K562 (cell line): ENCODE results near the gene MYO1A. TPM values are rescaled to one million over a fixed set of nuclear protein-coding genes. Genes with fewer than 3 reads are reported as not detected.

Source experiments
- COPS2 ChIP-seq: fragments of 450-650 bp; conservative IDR thresholded peaks from 2 replicates; pipeline ENCODE4 v1.6.1; 2016; ENCODE audit warnings: mild to moderate bottlenecking, moderate library complexity
- CTBP1 ChIP-seq: fragments of 450-650 bp; IDR thresholded peaks from 2 replicates; pipeline ENCODE4 v1.6.1; 2016; ENCODE audit warnings: borderline replicate concordance
- EHMT2 ChIP-seq: fragments of 450-650 bp; IDR thresholded peaks from 2 replicates; pipeline ENCODE4 v1.6.1; 2018; ENCODE audit warnings: antibody characterized with exemption
- ELF1 ChIP-seq: fragments of 200-800 bp; sonication (Bioruptor generic); IDR thresholded peaks from 2 replicates; pipeline ENCODE4 v1.6.1; 2016; ENCODE audit warnings: missing genetic modification characterization, missing compliant biosample characterization
- ELK3 ChIP-seq: fragments of 450-650 bp; formaldehyde crosslinking; IDR thresholded peaks from 2 replicates; pipeline ENCODE4 v1.4.0; 2020; ENCODE audit warnings: mild to moderate bottlenecking
- FOXM1 ChIP-seq, 2 experiments: fragments of 450-650 bp in 1 of 2; sonication (generic) in 1 of 2; formaldehyde crosslinking in 1 of 2; IDR thresholded peaks; 2 replicates each; pipeline versions ENCODE4 v1.6.1 to v1.9.0; 2017 to 2022; ENCODE audit warnings: low read depth in 2 of 2, mild to moderate bottlenecking in 2 of 2, missing genetic modification reagents in 1 of 2, moderate library complexity in 1 of 2
- JUND ChIP-seq, 2 experiments: IDR thresholded peaks; 2 replicates in 1 of 2; 3 replicates in 1 of 2; pipeline ENCODE4 v1.6.1; 2011; ENCODE audit warnings: borderline replicate concordance in 2 of 2, low read depth in 2 of 2, low read length in 2 of 2, improper control_type of control experiment in 1 of 2, missing biosample characterization in 1 of 2, missing genetic modification characterization in 1 of 2, missing genetic modification reagents in 1 of 2
- KDM2B ChIP-seq: fragments of 250-450 bp; sonication (Bioruptor Pico); IDR thresholded peaks from 2 replicates; pipeline ENCODE4 v1.8.0; 2021; ENCODE audit warnings: mild to moderate bottlenecking, moderate library complexity
- MTA2 ChIP-seq: fragments of 450-650 bp; IDR thresholded peaks from 2 replicates; pipeline ENCODE4 v1.6.1; 2016; ENCODE audit warnings: low read depth
- MYNN ChIP-seq, 2 experiments: sonication (generic); formaldehyde crosslinking in 1 of 2; IDR thresholded peaks; 2 replicates each; pipeline versions ENCODE4 v1.5.0 to v1.6.1; 2016 to 2020; ENCODE audit warnings: antibody characterized with exemption in 1 of 2, missing genetic modification reagents in 1 of 2
- POLR2AphosphoS2 ChIP-seq: IDR thresholded peaks from 2 replicates; pipeline ENCODE4 v1.6.1; 2012; ENCODE audit warnings: low read length, improper control_type of control experiment
- SIN3A ChIP-seq, 2 experiments: fragments of 150-350 bp in 1 of 2; IDR thresholded peaks; 2 replicates each; pipeline ENCODE4 v1.6.1; 2011 to 2016; ENCODE audit warnings: borderline replicate concordance in 2 of 2, low read depth in 2 of 2, low read length in 2 of 2, mild to moderate bottlenecking in 2 of 2, moderate library complexity in 2 of 2; ENCODE audit not compliant: control insufficient read depth in 1 of 2
- SRSF3 ChIP-seq: fragments of 200-400 bp; formaldehyde crosslinking; IDR thresholded peaks from 2 replicates; pipeline ENCODE4 v1.6.1; 2016; ENCODE audit warnings: mild to moderate bottlenecking, low read length, moderate library complexity; ENCODE audit not compliant: insufficient read depth
- SRSF9 ChIP-seq: fragments of 200-400 bp; formaldehyde crosslinking; IDR thresholded peaks from 2 replicates; pipeline ENCODE4 v1.6.1; 2017; ENCODE audit warnings: low read depth, low read length, borderline replicate concordance
- TBL1XR1 ChIP-seq, 2 experiments: IDR thresholded peaks; 2 replicates each; pipeline ENCODE4 v1.6.1; 2012; ENCODE audit warnings: improper control_type of control experiment in 2 of 2, low read length in 2 of 2, mild to moderate bottlenecking in 1 of 2
- TEAD4 ChIP-seq, 2 experiments: sonication (generic) in 1 of 2; formaldehyde crosslinking in 1 of 2; IDR thresholded peaks; 2 replicates each; pipeline versions ENCODE4 v1.6.1 to v1.8.0; 2012 to 2022; ENCODE audit warnings: borderline replicate concordance in 1 of 2, inconsistent platforms in 1 of 2, low read length in 1 of 2, mild to moderate bottlenecking in 1 of 2, missing genetic modification reagents in 1 of 2
- TOE1 ChIP-seq, 2 experiments: fragments of 450-650 bp in 1 of 2; sonication (generic) in 1 of 2; formaldehyde crosslinking in 1 of 2; IDR thresholded peaks; 2 replicates each; pipeline versions ENCODE4 v1.7.1 to v1.8.0; 2016 to 2022; ENCODE audit warnings: borderline replicate concordance in 2 of 2, mild to moderate bottlenecking in 2 of 2, antibody characterized with exemption in 1 of 2, inconsistent platforms in 1 of 2, low read depth in 1 of 2, missing genetic modification reagents in 1 of 2, moderate library complexity in 1 of 2
- ZBTB12 ChIP-seq: fragments of 250-450 bp; sonication (Bioruptor Pico); IDR thresholded peaks from 2 replicates; pipeline ENCODE4 v1.4.0; 2020
- ZNF311 ChIP-seq: fragments of 250-450 bp; sonication (Bioruptor Pico); IDR thresholded peaks from 2 replicates; pipeline ENCODE4 v1.4.0; 2020; ENCODE audit warnings: mild to moderate bottlenecking, moderate library complexity
- polyA plus RNA-seq, 8 experiments: library from polyadenylated mRNA; depleted of rRNA in 4 of 8; stranded (reverse) in 5 of 8; unstranded in 3 of 8; fragments of >200 nt; fragmentation: Nextera tagmentation in 2 of 8; fragmentation: Illumina TruSeq in 1 of 8; extraction: Ambion mirVana in 2 of 8; extraction: Trizol in 1 of 8; gene quantifications; 2 replicates each; pipeline versions ENCODE4 v1.2.1 to v1.2.3, GENCODE V29; 2011 to 2014; ENCODE audit warnings: inconsistent platforms in 1 of 8, missing spikeins in 1 of 8
- total RNA-seq, 7 experiments: library from RNA; depleted of rRNA in 6 of 7; stranded (reverse); fragments of >200 nt in 6 of 7; fragmentation: Illumina TruSeq in 2 of 7; extraction: Trizol in 2 of 7; gene quantifications; 2 replicates each; pipeline versions ENCODE4 v1.2.1 to v1.2.3, GENCODE V29; 2011 to 2021; ENCODE audit warnings: low replicate concordance in 1 of 7
- TF ChIP-seq, protein P1 (sequence below), 2 experiments: fragments of 450-650 bp in 1 of 2; IDR thresholded peaks; 2 replicates each; pipeline ENCODE4 v1.6.1; 2011 to 2017; ENCODE audit warnings: low read depth in 2 of 2, antibody characterized with exemption in 1 of 2, borderline replicate concordance in 1 of 2, low read length in 1 of 2, mild to moderate bottlenecking in 1 of 2, mixed read lengths in 1 of 2; ENCODE audit not compliant: control insufficient read depth in 1 of 2

Gene MYO1A
- total and polyA plus RNA-seq, 9 of the 15 experiments (the other 6 are each of a cell fraction or from before 2014, with no cell fraction given): 0.03 to 0.29 (median 0.14) TPM; not detected in 2

DNA sequence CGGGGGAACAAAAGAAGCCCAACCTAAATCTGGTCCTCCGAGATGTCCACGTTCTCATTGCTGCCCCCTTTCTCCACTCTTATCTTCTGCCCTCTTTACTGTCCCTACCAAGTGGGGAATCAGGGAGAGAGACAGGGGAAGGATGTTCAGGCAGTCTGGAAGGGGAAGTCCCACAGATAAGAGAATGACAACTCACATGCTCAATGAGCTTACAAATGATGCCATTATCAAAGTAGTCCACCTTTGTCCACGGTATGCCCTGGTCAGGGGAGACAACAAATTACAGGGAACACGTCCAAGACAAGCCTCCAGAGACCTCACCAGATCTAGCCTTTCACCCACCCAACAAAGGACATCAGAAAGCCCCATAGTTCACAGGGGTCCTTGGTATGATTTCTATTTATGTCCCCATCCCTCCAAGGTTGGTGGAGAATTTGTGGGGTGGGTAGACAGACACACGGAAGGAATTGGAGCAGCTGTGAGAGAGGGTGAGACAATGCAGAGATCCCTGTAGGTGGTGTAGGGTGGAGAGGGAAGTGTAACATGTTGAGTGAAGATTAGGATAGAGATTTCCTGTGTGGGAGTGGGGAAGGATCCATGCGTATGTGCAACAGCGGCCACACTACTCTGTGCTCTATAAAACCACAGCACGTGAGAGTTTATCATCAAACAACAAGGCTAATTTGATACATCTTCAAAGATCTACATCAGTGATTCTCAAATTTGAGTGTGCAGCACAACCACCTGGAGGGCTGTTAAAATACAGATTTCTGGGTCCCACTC lies 10.7 kb downstream of the MYO1A start (continued):
- TF ChIP-seq ZBTB12 (no peak), TOE1 (IDR thresholded peaks at IDR 0.05; ENCODE audit: borderline replicate concordance) (no peak), TOE1 (CRISPR knock-in tag; IDR thresholded peaks at IDR 0.05; ENCODE audit: borderline replicate concordance, low read depth) (no peak), EHMT2 (0 out of 2 replicates have a peak, but pooled peaks have one; percentile 22), KDM2B (no peak), MTA2 (peak; percentile 77), FOXM1 (IDR thresholded peaks at IDR 0.05; ENCODE audit: low read depth) (peak; percentile 56; the same call in 1 of the 2 replicates), FOXM1 (CRISPR knock-in tag; IDR thresholded peaks at IDR 0.05; ENCODE audit: low read depth) (no peak), ELF1 (tag) (no peak), SIN3A (IDR thresholded peaks at IDR 0.05; ENCODE audit: borderline replicate concordance in 2 of 2, control insufficient read depth in 1 of 2, low read depth in 2 of 2, low read length in 2 of 2) (no peak), CTBP1 (peak; percentile 89), MYNN (IDR thresholded peaks at IDR 0.05) (no peak), MYNN (CRISPR knock-in tag; IDR thresholded peaks at IDR 0.05) (no peak), POLR2AphosphoS2 (no peak), ELK3 (CRISPR knock-in tag) (no peak), SRSF9 (no peak), SRSF3 (no peak), TBL1XR1 (IDR thresholded peaks at IDR 0.05; ENCODE audit: low read length in 2 of 2) (no peak), ZNF311 (CRISPR knock-in tag) (no peak), JUND (IDR thresholded peaks at IDR 0.05; ENCODE audit: borderline replicate concordance, low read depth, low read length) (0 out of 2 replicates have a peak, but pooled peaks have one; percentile 10), JUND (tag; IDR thresholded peaks at IDR 0.05; ENCODE audit: borderline replicate concordance, low read depth, low read length) (no peak), COPS2 (no peak), TEAD4 (IDR thresholded peaks at IDR 0.05; ENCODE audit: low read length) (peak; percentile 95), TEAD4 (CRISPR knock-in tag; IDR thresholded peaks at IDR 0.05; ENCODE audit: borderline replicate concordance) (no peak)
- TF ChIP-seq, protein P1, sequence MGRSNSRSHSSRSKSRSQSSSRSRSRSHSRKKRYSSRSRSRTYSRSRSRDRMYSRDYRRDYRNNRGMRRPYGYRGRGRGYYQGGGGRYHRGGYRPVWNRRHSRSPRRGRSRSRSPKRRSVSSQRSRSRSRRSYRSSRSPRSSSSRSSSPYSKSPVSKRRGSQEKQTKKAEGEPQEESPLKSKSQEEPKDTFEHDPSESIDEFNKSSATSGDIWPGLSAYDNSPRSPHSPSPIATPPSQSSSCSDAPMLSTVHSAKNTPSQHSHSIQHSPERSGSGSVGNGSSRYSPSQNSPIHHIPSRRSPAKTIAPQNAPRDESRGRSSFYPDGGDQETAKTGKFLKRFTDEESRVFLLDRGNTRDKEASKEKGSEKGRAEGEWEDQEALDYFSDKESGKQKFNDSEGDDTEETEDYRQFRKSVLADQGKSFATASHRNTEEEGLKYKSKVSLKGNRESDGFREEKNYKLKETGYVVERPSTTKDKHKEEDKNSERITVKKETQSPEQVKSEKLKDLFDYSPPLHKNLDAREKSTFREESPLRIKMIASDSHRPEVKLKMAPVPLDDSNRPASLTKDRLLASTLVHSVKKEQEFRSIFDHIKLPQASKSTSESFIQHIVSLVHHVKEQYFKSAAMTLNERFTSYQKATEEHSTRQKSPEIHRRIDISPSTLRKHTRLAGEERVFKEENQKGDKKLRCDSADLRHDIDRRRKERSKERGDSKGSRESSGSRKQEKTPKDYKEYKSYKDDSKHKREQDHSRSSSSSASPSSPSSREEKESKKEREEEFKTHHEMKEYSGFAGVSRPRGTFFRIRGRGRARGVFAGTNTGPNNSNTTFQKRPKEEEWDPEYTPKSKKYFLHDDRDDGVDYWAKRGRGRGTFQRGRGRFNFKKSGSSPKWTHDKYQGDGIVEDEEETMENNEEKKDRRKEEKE (IDR thresholded peaks at IDR 0.05; ENCODE audit: borderline replicate concordance in 1 of 2, control insufficient read depth in 1 of 2, low read depth in 2 of 2, low read length in 1 of 2): no peak
